Stimulated activated CD4-positive, alpha-beta T cell treated with anti-CD3 and anti-CD28 coated beads, Interleukin-15, amount 100 ng/mL, for 1 hour (primary cell): Measurements from ENCODE around the gene CCDC136.

Experiments
- DNase-seq, 2 donors: peaks; one replicate each; pipeline ENCODE4 v3.0.0-alpha.2; 2020; ENCODE audit warnings: low read depth in 1 of 2, low spot score in 1 of 2

Gene CCDC136

DNA sequence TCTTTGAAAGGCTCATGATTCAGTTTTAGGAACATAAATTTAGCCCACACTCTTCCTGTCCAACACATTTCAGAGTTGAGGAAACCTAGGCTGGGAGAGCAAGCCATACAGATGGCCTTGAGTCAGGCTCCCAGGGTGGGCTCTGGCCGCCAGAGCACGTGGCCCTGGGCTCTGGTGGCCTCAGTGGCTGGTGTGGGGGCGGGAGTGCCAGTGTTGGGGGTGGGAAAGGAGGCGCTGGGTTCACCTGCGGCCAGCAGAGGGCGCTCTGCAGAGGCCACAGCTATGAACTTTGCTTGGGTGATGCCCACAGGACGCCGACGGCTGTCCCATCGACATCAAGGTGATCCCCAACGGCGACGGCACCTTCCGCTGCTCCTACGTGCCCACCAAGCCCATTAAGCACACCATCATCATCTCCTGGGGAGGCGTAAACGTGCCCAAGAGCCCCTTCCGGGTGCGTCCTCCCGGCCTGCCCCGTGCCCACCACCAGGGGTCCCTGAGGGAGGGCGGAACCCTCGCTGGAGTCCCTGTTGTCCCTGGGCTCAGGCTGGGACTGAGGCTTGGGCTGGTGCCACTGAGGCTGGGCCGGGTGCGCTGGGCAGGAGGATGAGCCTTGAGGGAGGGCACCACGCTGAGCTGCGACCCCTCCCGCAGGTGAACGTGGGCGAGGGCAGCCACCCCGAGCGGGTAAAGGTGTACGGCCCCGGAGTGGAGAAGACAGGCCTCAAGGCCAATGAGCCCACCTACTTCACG lies 50.3 kb downstream of the CCDC136 start:
- peak in 1 of 2 donors; percentile 30 for DNase-seq

DNA sequence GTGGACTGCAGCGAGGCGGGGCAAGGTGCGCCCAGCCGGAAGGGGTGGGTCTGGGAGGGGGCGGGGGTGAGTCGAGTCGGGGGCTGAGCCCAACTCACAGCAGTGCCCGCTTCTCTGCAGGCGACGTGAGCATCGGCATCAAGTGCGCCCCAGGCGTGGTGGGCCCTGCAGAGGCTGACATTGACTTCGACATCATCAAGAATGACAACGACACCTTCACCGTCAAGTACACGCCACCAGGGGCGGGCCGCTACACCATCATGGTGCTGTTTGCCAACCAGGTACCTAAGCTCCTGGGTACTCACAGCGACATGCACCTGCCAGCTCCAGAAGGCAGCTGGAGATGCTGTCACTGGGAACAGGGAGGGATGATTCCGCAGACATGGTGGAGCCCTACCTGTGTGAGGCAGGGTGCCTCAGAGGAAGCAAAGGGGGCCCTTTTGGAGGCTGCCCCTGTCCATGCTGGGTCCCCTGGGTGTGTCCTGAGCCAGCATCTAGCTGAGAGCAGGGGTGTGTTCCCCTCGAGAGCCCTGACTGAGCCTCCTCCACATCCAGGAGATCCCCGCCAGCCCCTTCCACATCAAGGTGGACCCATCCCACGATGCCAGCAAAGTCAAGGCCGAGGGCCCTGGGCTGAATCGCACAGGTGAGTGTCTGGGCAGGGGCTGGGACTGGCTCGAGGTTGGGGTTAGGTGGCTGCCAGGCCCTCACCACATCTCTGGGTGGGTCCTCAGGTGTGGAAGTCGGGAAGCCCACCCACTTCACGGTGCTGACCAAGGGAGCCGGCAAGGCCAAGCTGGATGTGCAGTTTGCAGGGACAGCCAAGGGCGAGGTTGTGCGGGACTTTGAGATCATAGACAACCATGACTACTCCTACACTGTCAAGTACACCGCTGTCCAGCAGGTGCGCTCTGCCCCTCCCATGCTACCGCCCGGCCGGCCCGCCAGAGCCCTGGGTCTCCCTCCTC lies 51.2 kb downstream of the CCDC136 start:
- no peak for DNase-seq

DNA sequence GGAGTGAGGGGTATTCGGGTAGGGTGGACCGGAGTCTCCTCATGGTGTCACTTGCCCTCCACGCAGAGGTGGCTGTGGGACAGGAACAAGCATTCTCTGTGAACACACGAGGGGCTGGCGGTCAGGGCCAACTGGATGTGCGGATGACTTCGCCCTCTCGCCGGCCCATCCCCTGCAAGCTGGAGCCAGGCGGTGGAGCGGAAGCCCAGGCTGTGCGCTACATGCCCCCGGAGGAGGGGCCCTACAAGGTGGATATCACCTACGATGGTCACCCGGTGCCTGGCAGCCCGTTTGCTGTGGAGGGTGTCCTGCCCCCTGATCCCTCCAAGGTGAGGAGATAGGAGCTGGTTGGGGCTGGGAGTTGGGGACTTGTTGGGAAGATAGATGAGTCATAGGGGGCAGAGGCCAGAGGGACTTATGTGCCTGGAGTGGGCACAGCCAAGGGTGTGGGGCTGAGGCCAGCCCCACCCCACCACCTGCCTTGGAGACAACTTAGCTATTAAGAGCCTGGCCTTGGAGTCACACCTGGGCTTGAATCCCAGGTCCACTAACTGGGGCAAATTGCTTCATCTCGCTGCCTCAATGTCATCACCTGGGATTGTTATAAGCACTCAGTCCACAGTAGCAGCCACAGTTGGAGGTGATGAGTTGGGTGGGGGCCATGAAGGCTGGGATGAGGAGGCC lies 52.3 kb downstream of the CCDC136 start:
- no peak for DNase-seq

DNA sequence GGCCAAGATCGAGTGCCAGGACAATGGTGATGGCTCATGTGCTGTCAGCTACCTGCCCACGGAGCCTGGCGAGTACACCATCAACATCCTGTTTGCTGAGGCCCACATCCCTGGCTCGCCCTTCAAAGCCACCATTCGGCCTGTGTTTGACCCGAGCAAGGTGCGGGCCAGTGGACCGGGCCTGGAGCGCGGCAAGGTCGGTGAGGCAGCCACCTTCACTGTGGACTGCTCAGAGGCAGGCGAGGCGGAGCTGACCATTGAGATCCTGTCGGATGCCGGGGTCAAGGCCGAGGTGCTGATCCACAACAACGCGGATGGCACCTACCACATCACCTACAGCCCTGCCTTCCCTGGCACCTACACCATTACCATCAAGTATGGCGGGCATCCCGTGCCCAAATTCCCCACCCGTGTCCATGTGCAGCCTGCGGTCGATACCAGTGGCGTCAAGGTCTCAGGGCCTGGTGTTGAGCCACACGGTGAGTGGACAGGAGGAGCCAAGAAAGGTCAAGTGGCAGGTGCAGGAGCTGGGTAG lies 53.1 kb downstream of the CCDC136 start:
- DNase-seq: no peak

DNA sequence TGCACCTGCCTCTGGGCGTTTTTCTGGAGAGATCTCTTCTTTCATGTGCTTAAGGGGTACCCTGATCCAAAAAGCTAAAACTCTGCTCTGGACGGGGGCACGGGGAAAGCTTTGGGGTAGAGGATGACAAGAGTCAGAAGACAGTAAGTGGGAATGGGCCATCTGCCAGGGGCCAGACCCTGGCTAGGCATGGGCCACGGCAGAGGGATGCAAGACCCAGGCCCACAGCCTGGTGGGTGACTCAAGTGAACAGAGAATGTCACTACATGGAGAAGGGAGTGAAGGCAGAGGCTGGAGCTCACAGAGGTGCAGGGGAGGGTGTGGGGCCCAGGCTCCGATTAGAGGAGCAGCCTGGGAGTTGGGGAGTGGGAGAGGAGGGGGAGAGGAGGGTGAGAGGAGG lies 53.7 kb downstream of the CCDC136 start:
- DNase-seq: no peak

DNA sequence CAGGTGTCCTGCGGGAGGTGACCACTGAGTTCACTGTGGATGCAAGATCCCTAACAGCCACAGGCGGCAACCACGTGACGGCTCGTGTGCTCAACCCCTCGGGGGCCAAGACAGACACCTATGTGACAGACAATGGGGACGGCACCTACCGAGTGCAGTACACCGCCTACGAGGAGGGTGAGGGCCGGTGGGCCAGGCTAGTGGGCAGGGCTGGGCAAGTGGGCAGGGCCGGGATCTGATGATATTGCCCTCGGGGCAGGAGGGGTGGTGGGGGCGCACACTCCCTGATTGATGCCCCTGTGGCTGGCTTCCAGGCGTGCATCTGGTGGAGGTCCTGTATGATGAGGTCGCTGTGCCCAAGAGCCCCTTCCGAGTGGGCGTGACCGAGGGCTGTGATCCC lies 54.2 kb downstream of the CCDC136 start:
- DNase-seq: no peak

DNA sequence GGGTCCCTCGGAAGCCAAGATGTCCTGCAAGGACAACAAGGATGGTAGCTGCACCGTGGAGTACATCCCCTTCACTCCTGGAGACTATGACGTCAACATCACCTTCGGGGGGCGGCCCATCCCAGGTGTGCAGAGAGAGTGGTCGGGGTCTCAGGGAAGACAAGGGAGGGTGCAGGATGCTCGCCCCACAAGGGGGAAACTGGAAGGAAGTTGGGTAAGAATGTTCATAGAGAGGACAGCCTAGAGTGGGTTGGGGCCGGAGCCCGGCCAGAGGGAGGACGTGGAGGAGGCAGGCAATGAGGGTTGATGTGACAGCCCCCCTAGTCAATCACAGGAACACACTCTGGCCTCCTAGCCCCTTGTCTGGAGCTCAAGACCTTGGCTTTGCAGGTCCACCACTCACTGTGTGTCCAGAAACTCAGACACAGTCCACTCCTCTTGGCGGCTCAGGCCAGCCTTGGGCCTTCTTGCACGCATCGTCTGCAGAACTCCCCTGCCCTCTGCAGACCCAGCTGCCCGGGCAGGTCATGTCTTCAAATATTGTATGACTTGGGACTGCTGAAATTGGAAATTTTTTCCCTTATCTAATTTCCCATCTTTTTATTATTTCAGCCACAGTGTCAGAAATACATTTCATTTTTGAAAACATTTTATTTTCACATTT lies 55.1 kb downstream of the CCDC136 start:
- DNase-seq: no peak

DNA sequence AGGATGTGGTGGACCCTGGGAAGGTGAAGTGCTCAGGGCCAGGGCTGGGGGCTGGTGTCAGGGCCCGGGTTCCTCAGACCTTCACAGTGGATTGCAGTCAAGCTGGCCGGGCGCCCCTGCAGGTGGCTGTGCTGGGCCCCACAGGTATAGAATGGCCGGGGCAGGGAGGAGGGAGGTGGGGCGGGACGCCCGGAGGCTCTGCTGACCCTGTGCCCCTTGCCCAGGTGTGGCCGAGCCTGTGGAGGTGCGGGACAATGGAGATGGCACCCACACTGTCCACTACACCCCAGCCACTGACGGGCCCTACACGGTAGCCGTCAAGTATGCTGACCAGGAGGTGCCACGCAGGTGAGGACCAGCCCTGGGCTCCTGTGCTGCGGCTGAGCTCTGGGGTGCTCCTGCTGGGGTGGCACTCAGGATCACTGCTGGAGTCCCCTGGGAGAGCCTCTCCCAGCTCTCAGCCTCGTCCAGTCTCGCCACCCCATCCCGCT lies 56.0 kb downstream of the CCDC136 start:
- DNase-seq: no peak

DNA sequence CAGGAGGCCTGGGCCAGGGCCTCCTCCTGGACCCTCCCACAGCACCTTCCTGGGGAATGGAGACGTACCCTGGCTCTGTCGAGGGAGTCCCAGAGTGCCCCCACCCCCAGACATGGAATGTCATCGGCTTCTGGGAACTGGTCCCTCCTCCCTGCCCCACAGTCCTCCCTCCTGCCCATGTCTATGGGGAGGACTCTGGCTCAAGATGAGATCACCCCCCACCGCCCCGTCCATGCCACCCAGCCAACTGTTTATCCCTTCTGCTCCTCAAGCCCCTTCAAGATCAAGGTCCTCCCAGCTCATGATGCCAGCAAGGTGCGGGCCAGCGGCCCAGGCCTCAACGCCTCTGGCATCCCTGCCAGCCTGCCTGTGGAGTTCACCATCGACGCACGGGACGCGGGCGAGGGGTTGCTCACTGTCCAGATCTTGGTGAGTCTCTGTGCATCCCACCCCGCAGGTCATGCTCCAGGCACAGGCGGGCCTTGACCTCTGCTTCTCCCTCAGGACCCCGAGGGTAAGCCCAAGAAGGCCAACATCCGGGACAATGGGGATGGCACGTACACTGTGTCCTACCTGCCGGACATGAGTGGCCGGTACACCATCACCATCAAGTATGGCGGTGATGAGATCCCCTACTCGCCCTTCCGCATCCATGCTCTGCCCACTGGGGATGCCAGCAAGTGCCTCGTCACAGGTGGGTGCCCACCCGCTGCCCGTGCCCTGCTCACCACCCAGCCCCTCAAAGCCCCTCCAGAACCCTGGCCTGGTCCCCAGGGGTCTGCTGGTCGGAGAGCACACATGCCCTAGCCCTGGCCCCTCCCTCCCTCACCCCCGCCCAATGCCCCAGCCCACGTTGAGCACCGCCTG lies 56.8 kb downstream of the CCDC136 start:
- DNase-seq: no peak

DNA sequence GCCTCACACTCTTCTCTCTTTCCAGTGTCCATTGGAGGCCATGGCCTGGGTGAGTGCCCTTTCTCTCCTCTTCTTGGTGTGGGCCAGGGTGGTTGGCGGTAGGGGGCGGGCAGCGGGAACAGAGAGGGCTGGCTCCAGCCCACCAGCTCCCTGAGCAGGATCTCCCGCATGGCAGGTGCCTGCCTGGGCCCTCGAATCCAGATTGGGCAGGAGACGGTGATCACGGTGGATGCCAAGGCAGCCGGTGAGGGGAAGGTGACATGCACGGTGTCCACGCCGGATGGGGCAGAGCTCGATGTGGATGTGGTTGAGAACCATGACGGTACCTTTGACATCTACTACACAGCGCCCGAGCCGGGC lies 57.4 kb downstream of the CCDC136 start:
- no peak for DNase-seq

DNA sequence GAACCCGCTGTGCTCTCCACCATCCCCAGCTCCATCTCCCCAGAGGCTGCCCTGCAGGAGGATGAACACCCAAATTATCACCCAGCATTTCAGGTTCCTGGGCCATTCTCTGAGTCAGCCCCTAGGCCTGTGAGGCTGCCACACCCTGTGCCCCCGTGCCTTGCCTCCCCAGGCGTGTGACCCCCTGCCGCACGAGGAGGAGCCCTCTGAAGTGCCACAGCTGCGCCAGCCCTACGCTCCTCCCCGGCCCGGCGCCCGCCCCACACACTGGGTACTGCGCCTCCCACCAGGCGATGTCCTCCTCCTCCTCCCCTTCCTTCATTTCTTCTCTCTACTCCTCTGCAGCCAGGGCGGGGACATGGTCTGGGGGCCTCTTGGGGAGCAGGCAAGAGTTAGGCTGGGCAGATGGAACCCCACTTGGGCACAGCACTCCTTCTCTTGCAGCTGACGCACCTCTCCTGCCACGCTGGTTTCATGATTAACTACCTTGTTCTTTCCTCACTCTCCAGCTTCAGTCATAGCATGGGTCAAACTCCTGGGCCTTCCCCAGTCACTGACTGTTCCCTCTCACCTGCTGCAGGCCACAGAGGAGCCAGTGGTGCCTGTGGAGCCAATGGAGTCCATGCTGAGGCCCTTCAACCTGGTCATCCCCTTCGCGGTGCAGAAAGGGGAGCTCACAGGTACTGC lies 58.2 kb downstream of the CCDC136 start:
- DNase-seq: no peak

DNA sequence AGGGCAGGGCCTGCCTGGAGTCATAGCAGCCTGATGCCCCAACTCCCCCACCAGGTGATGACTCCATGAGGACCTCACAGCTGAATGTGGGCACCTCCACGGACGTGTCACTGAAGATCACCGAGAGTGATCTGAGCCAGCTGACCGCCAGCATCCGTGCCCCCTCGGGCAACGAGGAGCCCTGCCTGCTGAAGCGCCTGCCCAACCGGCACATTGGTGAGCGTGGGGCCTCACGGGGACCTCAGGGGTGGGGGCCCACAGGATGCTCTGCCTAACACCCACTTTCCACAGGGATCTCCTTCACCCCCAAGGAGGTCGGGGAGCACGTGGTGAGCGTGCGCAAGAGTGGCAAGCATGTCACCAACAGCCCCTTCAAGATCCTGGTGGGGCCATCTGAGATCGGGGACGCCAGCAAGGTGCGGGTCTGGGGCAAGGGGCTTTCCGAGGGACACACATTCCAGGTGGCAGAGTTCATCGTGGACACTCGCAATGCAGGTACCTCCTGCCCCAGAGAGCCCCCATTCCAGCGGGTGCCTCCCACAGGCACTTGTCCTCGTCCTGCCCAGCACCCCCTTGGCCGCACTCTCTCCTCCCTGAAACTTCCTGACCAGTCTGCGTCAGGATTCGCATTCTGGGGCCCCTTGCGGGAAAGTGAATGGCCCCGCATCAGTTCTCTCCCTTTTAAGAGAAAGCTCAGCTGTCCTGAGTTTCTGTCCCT lies 60.9 kb downstream of the CCDC136 start:
- no peak for DNase-seq

DNA sequence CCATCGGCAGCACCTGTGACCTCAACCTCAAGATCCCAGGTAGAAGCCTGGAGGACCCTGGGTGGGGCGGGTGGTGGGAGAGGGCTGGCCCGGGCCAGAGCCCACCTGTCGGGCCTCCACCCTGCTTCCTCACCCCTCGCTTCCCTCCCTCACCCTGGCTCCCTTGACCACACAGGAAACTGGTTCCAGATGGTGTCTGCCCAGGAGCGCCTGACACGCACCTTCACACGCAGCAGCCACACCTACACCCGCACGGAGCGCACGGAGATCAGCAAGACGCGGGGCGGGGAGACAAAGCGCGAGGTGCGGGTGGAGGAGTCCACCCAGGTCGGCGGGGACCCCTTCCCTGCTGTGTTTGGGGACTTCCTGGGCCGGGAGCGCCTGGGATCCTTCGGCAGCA lies 62.0 kb downstream of the CCDC136 start:
- DNase-seq: no peak

DNA sequence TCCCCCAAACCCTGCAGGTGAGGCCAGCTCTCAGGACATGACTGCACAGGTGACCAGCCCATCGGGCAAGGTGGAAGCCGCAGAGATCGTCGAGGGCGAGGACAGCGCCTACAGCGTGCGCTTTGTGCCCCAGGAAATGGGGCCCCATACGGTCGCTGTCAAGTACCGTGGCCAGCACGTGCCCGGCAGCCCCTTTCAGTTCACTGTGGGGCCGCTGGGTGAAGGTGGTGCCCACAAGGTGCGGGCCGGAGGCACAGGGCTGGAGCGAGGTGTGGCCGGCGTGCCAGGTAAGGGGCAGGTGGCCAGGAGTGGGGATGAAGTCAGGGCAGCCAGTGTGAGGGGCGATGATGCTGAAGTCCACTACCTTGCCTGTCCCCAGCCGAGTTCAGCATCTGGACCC lies 62.6 kb downstream of the CCDC136 start:
- DNase-seq: no peak

DNA sequence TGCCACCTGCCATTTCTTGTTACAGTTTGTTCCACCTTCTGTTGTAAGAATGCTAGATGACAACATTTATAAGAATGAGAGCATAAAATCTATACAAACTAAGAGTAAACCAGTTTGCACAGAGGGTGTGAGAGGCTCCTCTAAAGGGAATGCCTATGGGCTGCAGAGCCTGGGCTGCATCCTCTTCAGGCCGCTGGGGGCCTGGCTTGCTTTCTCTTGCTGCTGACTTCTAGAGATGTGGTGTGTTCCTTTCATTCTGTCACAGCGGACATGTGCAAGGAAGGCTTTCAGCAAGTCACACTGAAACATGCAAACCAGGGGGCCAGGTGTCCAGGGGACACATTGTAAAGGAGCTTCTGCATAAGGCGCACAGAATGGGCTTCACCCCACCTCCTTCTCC lies 63.8 kb downstream of the CCDC136 start:
- DNase-seq: no peak

DNA sequence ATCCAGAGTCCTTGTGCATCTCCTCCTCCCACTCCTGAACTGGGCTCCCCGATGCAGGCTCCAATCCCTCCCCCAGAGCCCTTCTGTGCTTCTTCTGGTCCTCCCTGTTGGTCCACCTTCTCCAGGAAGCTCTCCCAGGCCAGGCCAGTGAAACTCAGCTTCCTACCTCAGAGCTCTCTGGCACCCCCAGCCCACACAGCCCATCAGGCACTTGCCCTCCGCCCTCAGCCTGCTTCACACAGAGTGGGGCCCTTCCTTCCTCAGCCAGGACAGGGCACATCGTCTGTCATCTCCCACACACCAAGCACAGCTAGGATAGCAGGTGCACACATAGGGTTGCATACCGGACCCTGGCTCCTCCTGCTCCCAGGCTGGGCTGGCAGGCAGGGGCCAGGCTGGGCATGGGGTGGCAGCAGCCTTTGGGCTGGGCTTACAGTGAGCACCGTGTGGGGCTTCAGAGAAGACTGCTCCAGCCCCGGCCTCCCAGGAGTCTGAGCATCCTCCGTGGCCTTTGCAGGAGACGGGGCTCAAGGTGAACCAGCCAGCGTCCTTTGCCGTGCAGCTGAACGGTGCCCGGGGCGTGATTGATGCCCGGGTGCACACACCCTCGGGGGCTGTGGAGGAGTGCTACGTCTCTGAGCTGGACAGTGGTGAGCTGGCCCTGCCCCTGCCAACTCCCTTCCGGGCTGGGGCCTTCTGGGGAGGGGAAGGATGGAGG lies 64.4 kb downstream of the CCDC136 start:
- no peak for DNase-seq

DNA sequence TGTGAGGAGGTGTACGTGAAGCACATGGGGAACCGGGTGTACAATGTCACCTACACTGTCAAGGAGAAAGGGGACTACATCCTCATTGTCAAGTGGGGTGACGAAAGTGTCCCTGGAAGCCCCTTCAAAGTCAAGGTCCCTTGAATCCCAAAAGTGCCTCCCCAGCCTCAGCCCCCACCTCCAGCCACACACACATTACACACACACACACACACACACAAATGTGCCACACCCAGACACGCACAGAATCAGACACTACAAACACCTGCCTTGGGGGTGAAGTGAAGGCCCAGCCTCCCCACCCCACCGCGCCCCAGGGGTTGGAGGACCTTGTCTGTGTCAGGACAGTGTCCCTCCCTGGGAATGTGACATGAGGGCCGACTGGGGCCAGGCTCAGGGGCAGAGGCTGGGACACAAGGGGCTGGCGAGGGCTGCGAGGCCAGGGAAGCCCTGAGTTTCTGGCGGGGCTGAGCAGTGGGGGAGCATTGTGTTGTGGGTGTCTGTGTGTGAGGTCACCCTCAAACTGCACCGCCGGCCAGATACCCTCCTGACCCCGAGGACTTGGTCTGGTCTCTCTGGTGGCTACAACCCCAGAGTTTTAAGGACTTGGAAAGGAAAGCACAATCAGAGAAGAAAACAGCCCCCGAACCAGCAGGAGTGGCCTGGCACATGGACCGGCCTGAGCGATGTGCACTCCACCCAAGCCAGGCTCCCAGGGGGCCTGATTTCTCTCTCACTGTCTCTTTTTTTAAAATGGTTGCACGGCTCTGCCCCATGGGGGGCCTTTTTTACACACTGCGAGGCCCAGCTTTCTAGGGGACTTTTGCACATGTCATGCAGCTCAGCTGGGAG lies 66.8 kb downstream of the CCDC136 start:
- DNase-seq: no peak
